Loucy (cell line): ENCODE data around the gene MUC20.

Experiments
- CTCF ChIP-seq: fragments of 200-600 bp; sonication (generic); conservative IDR thresholded peaks from 2 replicates; pipeline ENCODE4 v1.5.1; 2014; ENCODE audit warnings: mild to moderate bottlenecking, antibody characterized with exemption, low read length
- EZH2phosphoT487 ChIP-seq: fragments of 200-600 bp; IDR thresholded peaks from 2 replicates; pipeline ENCODE4 v1.6.1; 2018; ENCODE audit warnings: antibody characterized with exemption, mild to moderate bottlenecking, moderate library complexity, borderline replicate concordance

- TF ChIP-seq CTCF (no peak), EZH2phosphoT487 (no peak)
Observed at GRCh38 chr3:195731356-195731905, 10.7 kb downstream of the MUC20 start.
